MCF 10A (cell line): ENCODE results near the gene TNFAIP8. TPM values are rescaled to one million over a fixed set of nuclear protein-coding genes. Genes with fewer than 3 reads are reported as not detected.

Source experiments
- BruUV-seq: library from RNA; stranded (reverse); fragments of 400-500 nt; replicated peaks from 2 replicates; lab custom pipeline; 2021; lab: Mats Ljungman, UMichigan
- CTCF ChIA-PET: fragments of 300-600 bp; sonication (Branson Sonifier 250); formaldehyde crosslinking; extraction: SDS; loops from one replicate; lab custom pipeline; 2021; ENCODE audit warnings: antibody characterized with exemption, inconsistent platforms; lab: Yijun Ruan, JAX
- POLR2A ChIA-PET: fragments of 300-600, 350-650 bp; sonication (Branson Sonifier 250); formaldehyde crosslinking; extraction: SDS; loops from one replicate; lab custom pipeline; 2020; ENCODE audit warnings: antibody characterized with exemption, inconsistent platforms; lab: Yijun Ruan, JAX
- DNase-seq: peaks from one replicate; pipeline ENCODE4 v3.0.0-alpha.2; 2018; ENCODE audit not compliant: unreplicated experiment
- H3K27ac Mint-ChIP-seq: one replicate; pipeline ENCODE4 v1.8.0; 2022; ENCODE audit warnings: mild to moderate bottlenecking, low read depth, mixed read lengths; ENCODE audit not compliant: unreplicated experiment
- H3K27me3 Mint-ChIP-seq: one replicate; pipeline ENCODE4 v1.8.0; 2022; ENCODE audit warnings: mixed read lengths; ENCODE audit not compliant: insufficient read depth, unreplicated experiment
- H3K36me3 Mint-ChIP-seq: one replicate; pipeline ENCODE4 v1.8.0; 2022; ENCODE audit warnings: mild to moderate bottlenecking, moderate library complexity, mixed read lengths; ENCODE audit not compliant: insufficient read depth, unreplicated experiment
- H3K4me1 Mint-ChIP-seq: one replicate; pipeline ENCODE4 v1.8.0; 2022; ENCODE audit warnings: mixed read lengths; ENCODE audit not compliant: insufficient read depth, unreplicated experiment
- H3K4me3 Mint-ChIP-seq: one replicate; pipeline ENCODE4 v1.8.0; 2022; ENCODE audit warnings: mild to moderate bottlenecking, moderate library complexity, mixed read lengths; ENCODE audit not compliant: unreplicated experiment
- H3K9me3 Mint-ChIP-seq: one replicate; pipeline ENCODE4 v1.8.0; 2022; ENCODE audit warnings: mixed read lengths; ENCODE audit not compliant: unreplicated experiment
- CTCF ChIP-seq: fragments of 200-600 bp; IDR thresholded peaks from one replicate; pipeline ENCODE4 v1.8.0; 2022; ENCODE audit warnings: antibody characterized with exemption, mild to moderate bottlenecking; ENCODE audit not compliant: unreplicated experiment
- intact Hi-C: fragments of 100-400 bp; cut with micrococcal nuclease; formaldehyde crosslinking; loops from 2 replicates; pipeline ENCODE4 v1.14.1; 2022
- total RNA-seq: library from RNA; stranded (reverse); gene quantifications from 2 replicates; pipeline ENCODE4 v1.2.3, GENCODE V29; 2022

The TNFAIP8 gene
- total RNA-seq, 1 experiment from 2014 or later = 16.2 TPM

DNA sequence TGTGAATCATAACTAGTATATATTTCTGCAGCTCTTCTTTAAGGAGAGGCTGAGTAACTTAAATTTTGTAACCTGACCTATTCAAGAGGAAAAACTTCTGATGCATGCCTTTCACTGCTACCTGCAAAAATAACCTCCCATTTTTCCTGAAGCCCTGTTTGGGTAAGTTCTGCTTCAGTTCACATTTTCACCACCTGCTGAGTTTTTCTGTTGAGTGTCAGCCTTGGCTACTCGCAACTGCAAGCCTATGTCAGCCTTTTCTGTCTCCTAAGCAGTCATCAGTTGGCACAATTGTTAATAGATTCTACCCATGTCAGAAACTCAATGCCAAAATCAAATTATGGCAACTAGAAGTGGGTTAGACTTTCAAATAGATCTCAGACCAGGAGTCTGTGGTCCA is 8.2 kb upstream of the TNFAIP8 start:
- H3K27ac Mint-ChIP-seq = no peak overlapping the region
- no TSS peak for BruUV-seq
- no peaks in the 10 kb centered on the region for H3K27me3 Mint-ChIP-seq
- no peaks in the 10 kb centered on the region for H3K36me3 Mint-ChIP-seq
- no peak overlapping the region for H3K4me3 Mint-ChIP-seq
- H3K4me1 Mint-ChIP-seq = peaks cover 19% of the 10 kb centered on the region
- TF ChIP-seq CTCF = no peak
- no peaks in the 10 kb centered on the region for H3K9me3 Mint-ChIP-seq
- DNase-seq = no peak
- intact Hi-C loops = no loop called here
- POLR2A ChIA-PET = interaction anchor here (0.6 to 2.6 kb wide), 5 partner anchors 9 to 251 kb away, joined by 3 to 22 read pairs (median 4); partner anchors contain the start of gene TNFAIP8
- CTCF ChIA-PET = interaction anchor here (0.6 to 6.9 kb wide), 5 partner anchors 9 to 73 kb away, joined by 3 to 50 read pairs (median 3); no protein-coding TSS in a partner anchor

DNA sequence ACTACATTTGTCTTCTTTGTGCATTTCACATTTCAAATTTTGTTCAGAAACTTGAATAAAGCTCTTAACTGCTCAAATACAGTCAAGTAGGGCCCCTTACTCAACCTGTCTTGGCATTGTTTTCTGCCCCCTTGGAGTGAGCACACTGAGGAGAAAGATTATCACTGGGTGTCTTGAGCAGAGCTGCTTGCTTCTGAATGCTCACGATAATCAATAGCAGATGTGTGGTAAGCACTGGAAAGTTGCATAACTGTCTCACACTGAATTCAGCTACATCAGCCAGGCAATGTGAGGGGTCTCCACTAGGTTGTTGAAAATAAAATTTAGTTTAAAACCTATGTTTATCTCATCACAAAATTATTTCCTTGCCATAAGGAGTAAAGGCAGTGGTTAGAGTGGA is 7.8 kb upstream of the TNFAIP8 start:
- Mint-ChIP-seq H3K4me1 (peaks cover 19% of the 10 kb centered on the region), H3K9me3 (no peaks in the 10 kb centered on the region), H3K27ac (no peak overlapping the region), H3K27me3 (no peaks in the 10 kb centered on the region), H3K36me3 (no peaks in the 10 kb centered on the region), H3K4me3 (no peak overlapping the region)
- ChIA-PET POLR2A (interaction anchor here (0.7 to 1.4 kb wide), 3 partner anchors 73 to 148 kb away, joined by 4 read pairs; no protein-coding TSS in a partner anchor), CTCF (interaction anchor here (0.6 to 6.9 kb wide), 4 partner anchors 9 to 62 kb away, joined by 3 to 50 read pairs (median 6); no protein-coding TSS in a partner anchor)
- no TSS peak for BruUV-seq
- DNase-seq = no peak
- intact Hi-C loops = no loop called here
- TF ChIP-seq CTCF = no peak

- no peaks in the 10 kb centered on the region for H3K9me3 Mint-ChIP-seq
- CTCF ChIA-PET = interaction anchor here (1.3 to 11.7 kb wide), 4 partner anchors 21 to 83 kb away, joined by 3 to 161 read pairs (median 10); no protein-coding TSS in a partner anchor
- DNase-seq = no peak
- no peak overlapping the region for H3K4me3 Mint-ChIP-seq
- POLR2A ChIA-PET = interaction anchor here (1.1 to 13.6 kb wide), 5 partner anchors 20 to 282 kb away, joined by 3 to 385 read pairs (median 5); partner anchors contain the start of gene DMXL1
- H3K27ac Mint-ChIP-seq = no peak overlapping the region
- H3K27me3 Mint-ChIP-seq = no peaks in the 10 kb centered on the region
- intact Hi-C loops = no loop called here
- no peak for TF ChIP-seq CTCF
- H3K36me3 Mint-ChIP-seq = no peaks in the 10 kb centered on the region
- H3K4me1 Mint-ChIP-seq = peaks cover 22% of the 10 kb centered on the region
- BruUV-seq = no TSS peak
These were observed 2.6 kb upstream of the TNFAIP8 start for GRCh38 chr5:119353213-119353612.

- no peaks in the 10 kb centered on the region for H3K9me3 Mint-ChIP-seq
- intact Hi-C loops = no loop called here
These were observed 2.0 kb upstream of the TNFAIP8 start for GRCh38 chr5:119353686-119354366.

More at GRCh38 chr5:119353686-119354366, 2.0 kb upstream of the TNFAIP8 start:
- Mint-ChIP-seq H3K27ac (no peak overlapping the region), H3K4me3 (no peak overlapping the region), H3K27me3 (no peaks in the 10 kb centered on the region), H3K4me1 (peaks cover 27% of the 10 kb centered on the region), H3K36me3 (no peaks in the 10 kb centered on the region)
- DNase-seq = no peak
- ChIA-PET CTCF (interaction anchor here (1.3 to 11.7 kb wide), 4 partner anchors 21 to 84 kb away, joined by 3 to 161 read pairs (median 10); no protein-coding TSS in a partner anchor), POLR2A (interaction anchor here (0.5 to 13.6 kb wide), 6 partner anchors 20 to 663 kb away, joined by 3 to 385 read pairs (median 5); partner anchors contain the start of gene DMXL1)
- BruUV-seq = no TSS peak
- no peak for TF ChIP-seq CTCF
